ENCODE results near the gene NAA38.
A peak's percentile ranks its signal among the peaks of the same experiment; 100 is the strongest.

NAA38 gene, protein sequence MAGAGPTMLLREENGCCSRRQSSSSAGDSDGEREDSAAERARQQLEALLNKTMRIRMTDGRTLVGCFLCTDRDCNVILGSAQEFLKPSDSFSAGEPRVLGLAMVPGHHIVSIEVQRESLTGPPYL

DNA sequence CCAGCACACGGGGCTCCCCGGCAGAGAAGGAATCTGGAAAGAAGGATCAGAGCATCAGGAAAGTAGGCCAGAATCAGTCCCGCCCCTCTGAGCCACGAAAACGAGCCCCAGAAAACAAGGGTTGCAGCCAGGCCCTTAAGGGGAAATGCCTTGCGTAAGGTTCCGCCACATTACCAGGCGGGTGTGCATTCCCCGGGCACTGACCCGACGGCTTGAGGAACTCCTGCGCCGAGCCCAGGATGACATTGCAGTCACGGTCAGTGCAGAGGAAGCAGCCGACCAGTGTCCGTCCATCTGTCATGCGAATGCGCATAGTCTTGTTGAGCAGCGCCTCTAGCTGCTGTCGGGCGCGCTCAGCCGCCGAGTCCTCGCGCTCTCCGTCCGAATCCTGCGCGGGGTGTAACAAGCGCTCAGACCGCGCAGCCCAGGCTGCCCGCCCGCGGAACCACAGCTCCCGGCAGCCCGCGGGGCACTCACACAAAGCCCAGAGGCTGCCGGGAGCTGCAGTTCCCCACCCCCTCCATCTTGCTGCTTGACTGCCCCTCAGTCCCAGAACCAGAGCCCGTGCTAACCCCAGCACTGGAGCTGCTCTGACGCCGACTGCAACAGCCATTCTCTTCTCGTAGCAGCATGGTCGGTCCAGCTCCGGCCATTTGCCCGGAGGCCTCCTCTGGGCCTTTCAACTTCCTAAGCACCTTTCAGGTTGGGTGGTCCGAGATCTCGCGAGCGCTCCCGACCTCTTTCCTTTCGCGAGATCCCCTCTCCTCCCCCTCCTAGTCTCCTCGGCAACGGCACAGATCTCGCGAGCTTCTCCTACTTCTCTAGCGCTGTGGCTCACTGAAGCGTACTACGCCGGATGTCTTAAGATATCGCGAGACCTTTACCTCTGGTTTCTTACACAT, at the start of gene NAA38:
NAA38 (minus strand) TSS at position 749 of the 902 bp plus-strand sequence; CDS start at position 653, 96 bp downstream.
- ATAC-seq = peak; percentile 87 to 91

DNA sequence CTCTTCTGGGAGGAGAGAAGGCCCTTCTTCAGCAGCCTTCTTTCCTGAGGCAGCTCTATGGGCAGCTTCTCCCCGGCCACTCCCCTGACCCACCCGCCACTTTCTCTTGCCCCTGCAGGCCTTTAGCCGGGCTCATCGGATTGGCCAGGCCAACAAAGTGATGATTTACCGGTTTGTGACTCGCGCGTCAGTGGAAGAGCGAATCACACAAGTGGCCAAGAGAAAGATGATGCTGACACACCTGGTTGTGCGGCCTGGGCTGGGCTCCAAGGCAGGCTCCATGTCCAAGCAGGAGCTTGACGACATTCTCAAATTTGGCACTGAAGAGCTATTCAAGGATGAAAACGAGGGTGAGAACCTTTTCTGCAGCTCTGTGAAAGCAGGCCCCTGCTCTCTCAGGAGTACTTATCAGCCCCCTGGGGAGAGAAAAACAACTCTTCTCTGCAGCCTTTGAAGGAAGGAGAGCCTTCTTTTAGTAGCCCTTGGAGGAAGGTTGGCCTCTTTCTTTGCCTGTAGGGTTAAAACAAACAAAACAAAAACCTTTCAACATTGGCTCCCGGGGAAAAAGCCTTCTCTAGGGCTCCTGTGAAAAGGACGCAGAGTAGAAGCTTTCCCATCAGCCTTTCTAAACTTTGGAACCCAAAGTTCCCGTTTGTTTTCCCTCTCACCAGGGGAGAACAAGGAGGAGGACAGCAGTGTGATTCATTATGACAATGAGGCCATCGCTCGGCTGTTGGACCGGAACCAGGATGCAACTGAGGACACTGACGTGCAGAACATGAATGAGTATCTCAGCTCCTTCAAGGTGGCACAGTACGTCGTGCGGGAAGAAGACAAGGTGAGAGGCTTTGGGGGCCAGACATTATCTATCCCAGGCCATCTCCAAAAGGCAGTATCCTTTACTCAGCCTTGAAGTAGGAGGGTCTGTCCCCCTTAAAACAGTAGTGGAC, 46.1 kb upstream of the NAA38 start:
- no peak for ATAC-seq

- peak; percentile 44 to 73 for ATAC-seq
Measured at GRCh38 chr17:7897773-7898172, 40.4 kb upstream of the NAA38 start.

DNA sequence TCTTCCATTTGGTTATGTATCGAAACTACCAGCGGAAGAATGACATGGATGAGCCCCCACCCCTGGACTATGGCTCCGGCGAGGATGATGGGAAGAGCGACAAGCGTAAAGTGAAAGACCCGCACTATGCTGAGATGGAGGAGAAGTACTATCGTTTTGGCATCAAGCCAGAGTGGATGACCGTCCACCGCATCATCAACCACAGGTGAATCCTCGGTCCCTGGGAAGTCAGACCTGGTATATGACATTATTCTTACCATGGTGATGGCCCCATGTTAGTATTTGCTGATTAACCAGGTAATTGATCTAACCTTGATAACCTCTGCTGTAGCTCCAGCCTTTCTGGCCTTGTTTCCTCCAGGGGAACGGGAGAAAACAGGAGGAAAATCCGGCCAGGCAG, 39.7 kb upstream of the NAA38 start:
- ATAC-seq = no peak

DNA sequence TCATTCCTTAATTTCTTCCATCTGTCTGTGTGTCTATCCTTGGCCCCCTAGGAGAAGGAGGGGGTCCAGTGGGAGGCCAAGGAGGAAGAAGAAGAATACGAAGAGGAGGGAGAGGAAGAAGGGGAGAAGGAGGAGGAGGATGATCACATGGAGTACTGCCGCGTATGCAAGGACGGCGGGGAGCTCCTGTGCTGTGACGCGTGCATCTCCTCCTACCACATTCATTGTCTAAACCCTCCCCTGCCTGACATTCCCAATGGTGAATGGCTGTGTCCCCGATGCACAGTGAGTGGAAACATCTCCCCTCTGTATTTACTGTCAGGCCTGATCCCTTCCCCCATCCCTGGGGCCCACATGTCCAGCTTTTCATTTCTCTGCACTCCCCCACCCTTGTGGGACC, 37.5 kb upstream of the NAA38 start:
- ATAC-seq = no peak

GRCh38 chr17:7894226-7894625, 36.9 kb upstream of the NAA38 start:
- no peak for ATAC-seq

GRCh38 chr17:7893187-7893880, 36.0 kb upstream of the NAA38 start:
- no peak for ATAC-seq

GRCh38 chr17:7889166-7889955, 32.0 kb upstream of the NAA38 start:
- no peak for ATAC-seq

DNA sequence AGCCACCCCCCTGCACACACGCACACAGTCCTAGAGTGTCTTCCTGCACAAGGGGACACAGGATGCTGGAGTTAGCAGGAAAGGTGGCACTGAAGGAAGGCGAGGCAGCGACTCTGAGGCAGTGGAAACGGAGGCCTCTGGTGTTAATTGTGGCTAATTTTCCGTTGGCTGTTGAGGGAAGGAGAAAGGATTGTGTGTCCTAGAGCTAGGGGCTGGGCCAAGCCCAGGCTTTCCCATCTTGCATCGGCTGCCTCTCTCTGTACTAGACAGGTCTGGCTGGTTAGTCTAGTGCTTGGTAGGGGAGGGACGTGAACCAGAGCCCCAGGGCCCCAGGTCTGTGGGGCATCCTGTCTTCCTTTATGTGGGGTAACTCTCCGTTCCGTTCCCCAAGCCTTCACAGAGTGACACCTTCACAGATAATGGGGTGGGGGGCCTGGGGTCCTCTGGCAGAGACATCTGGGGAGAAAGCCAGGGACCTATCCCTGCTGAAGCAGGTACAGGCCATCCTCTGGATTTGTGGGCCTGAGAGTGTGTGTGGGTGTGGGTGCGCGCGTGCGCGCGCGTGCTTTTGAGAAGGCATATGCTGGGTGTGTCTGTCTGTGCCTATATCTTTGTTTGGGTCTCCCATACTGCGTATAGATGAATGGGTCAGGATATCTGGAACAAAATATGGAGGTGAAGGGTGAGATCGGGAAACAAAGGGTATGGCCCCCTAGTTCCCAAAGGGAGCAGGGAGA, 31.0 kb upstream of the NAA38 start, which contains the start of gene CHD3:
CHD3 (plus strand) TSS at position 606 of the 737 bp plus-strand sequence. CDS start 212 bp downstream, outside the sequence.
- ATAC-seq = no peak

DNA sequence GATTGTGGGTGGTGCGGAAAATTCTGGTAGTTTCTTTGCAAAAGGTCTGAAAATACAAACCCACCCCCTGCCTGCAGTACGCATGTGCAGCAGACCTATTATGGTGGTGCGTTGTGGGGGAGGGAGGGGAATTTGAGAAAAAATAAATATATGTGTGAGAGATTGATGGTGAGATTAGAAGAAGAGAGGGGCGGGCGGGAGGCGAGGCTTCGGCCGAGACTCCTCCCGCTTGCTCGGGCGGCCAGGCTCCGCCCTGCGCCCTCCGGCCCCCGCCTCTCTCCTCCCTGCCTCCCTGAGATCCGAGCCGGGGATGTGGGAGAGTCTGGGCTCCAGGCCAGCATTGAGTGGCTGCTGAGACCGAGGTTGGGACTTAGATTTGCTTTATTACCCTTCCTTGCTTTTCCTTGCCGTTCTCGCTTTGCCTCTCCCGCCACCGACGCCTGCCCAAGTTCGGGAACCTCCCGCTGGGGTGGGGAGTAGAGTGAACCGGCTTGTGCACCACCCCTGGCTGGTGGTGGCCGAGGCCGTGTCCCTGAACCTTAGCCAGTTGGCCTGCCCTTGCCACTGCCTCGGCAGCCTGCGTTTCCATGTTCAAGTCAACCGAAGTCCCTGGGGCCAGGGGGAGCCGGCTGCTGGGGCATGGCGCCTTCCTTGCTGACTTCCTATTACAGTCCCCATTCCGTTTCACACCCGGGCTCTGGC, 30.3 kb upstream of the NAA38 start:
- peak; percentile 75 to 78 for ATAC-seq

DNA sequence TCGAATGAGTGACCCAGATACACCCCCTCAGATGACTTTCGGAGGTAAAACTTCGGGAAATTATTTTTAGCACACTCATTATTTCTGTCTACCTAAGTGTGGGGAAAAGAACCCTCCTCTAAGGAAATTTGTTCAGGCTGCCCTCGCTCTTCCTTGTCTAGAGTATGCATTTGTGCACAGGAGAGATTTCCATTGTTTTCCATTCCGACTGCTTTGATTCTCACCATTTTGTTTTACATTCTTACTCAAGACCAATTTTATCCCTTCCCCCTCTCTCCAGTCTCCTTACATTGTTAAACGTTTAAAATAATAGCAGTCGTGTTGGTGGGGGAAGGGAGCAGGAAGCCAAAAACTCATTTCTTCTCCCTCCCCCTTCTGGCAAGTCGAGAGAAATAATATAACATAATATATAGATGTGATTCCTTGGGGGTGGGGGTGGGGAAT, 29.7 kb upstream of the NAA38 start:
- peak in 1 of 2 donors; percentile 32 for ATAC-seq

DNA sequence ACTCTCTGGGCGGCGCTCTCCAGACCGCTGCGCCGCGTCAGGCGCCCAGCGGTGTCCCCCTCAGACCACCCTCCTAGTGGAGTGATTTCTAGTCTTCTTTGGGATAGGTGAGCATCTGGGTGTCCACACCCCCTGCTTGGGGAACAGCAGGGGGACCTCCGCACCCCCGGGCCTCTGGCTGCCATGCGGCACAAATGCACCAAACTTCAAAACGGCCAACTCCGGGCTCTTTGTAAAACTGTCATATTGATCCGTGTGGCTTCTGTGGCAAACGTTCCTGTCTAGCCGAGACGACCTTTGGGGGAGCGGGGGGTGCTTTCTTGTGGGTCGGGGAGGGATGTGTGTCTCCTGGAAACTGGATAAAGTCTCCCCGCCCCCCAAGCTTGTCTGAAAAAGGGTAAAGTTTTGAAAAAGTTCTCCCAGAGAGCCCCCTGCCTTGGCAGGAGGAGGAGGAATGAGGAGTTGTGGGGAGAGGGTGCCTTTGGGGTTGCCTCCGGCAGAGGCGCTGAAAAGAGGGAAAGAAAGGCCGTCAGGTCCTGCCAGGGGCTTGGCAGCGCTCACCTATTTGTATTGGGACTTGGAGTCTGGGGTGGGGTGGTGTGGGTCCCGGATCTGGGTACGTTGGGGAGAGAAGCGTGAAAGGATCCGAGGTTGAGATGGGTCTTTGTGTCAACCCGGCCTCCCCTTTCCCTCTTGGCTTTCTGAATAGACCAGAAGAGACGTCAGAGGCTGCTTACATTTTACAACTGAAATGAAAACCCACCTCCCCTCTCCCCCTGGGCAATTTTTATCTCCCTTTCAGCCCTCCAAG, 29.1 kb upstream of the NAA38 start:
- ATAC-seq = no peak

- peak in 1 of 2 donors; percentile 1 for ATAC-seq
Measured at GRCh38 chr17:7885367-7886226, 28.2 kb upstream of the NAA38 start.

DNA sequence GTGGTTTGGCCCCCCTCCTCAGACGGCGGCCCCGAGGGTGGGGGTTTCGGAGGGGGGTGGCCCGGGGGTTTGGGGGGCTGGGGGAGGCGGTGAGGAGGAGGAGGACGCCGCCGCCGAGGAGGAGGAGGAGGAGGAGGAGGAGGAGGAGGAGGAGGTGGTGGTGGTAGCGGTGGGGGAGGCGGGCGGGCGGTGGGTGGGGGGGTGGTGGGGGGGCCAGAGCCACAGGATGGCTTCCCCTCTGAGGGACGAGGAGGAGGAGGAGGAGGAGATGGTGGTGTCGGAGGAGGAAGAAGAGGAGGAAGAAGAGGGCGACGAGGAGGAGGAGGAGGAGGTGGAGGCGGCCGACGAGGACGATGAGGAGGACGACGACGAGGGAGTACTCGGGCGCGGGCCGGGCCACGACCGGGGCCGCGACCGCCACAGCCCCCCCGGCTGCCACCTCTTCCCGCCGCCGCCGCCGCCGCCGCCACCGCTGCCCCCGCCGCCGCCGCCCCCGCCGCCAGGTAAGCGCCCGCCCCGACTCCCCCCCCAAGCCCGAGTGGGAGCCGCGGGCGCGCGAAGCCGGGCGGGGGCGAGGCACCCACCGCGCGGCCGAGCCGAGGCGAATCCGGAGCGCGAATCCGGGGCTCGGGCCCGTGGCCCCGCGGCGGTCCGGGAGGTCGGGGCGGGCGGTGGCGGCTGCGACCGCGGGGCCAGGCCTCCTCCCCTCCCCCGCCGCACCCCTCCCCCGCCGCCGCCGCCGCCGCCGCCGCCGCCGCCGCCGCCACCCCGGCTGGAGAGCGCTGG, 27.4 kb upstream of the NAA38 start:
- ATAC-seq = peak in 1 of 2 donors; percentile 4

GRCh38 chr17:7883781-7884386, 26.5 kb upstream of the NAA38 start:
- ATAC-seq = no peak

GRCh38 chr17:7882629-7883028, 25.3 kb upstream of the NAA38 start:
- no peak for ATAC-seq

DNA sequence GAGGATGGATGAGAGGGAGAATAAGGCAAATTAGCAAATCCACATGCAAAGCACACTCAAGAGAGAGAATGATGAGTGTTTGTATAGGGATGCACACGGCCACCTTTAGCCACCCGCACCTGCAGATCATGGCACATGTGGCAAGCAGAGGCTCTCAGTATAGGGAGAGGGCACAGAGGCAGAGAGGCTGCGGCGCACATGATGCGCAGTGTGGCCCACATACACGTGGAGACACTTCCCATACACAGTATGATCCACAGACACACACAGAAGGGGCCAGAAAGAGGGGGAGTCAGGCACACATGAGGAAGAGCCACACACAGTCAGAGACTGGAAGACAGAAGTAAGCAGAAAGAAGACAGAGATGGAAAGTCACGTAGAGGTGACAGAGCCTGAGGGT, 24.7 kb upstream of the NAA38 start:
- no peak for ATAC-seq
